Keratinocyte (primary cell): ENCODE results near the gene TMCO4. TPM values are rescaled to one million over a fixed set of nuclear protein-coding genes. Genes with fewer than 3 reads are reported as not detected.

Experiments used
- DNase-seq: peaks from one replicate; pipeline ENCODE4 v3.0.0-alpha.2; 2011; ENCODE audit warnings: low read depth, missing footprints, low spot score
- FAIRE-seq: peaks from 2 replicates; lab custom pipeline; 2011; peaks lifted over from hg19 to GRCh38; lab: Jason Lieb, UNC
- H2AFZ ChIP-seq: 2 replicates; pipeline ENCODE4 v1.6.0; 2012; ENCODE audit warnings: low read length, control low read depth, inconsistent platforms; ENCODE audit not compliant: control insufficient read depth
- H3K27ac ChIP-seq: 2 replicates; pipeline ENCODE4 v1.5.1; 2011; ENCODE audit warnings: low read length; ENCODE audit not compliant: control insufficient read depth, insufficient read depth
- H3K27me3 ChIP-seq: 3 replicates; pipeline ENCODE4 v1.6.0; 2011; ENCODE audit warnings: low read length; ENCODE audit not compliant: control insufficient read depth, insufficient read depth; ENCODE audit errors: extremely low read depth
- H3K36me3 ChIP-seq, 2 experiments: 2 replicates in 1 of 2; 3 replicates in 1 of 2; pipeline ENCODE4 v1.5.1; 2011; ENCODE audit warnings: low read length in 2 of 2, mild to moderate bottlenecking in 1 of 2; ENCODE audit not compliant: control insufficient read depth in 2 of 2, insufficient read depth in 2 of 2; ENCODE audit errors: extremely low read depth in 1 of 2
- H3K4me1 ChIP-seq: 3 replicates; pipeline ENCODE4 v1.5.1; 2011; ENCODE audit warnings: low read length; ENCODE audit not compliant: control insufficient read depth, insufficient read depth; ENCODE audit errors: extremely low read depth
- H3K4me2 ChIP-seq: 3 replicates; pipeline ENCODE4 v1.6.0; 2011; ENCODE audit warnings: low read depth, low read length; ENCODE audit not compliant: control insufficient read depth, insufficient read depth; ENCODE audit errors: extremely low read depth
- H3K4me3 ChIP-seq, 3 experiments: fragments of 200-600 bp in 1 of 3; sonication (generic) in 1 of 3; 2 replicates in 2 of 3; 3 replicates in 1 of 3; pipeline ENCODE4 v1.5.1; 2011 to 2016; ENCODE audit warnings: low read length in 3 of 3, mild to moderate bottlenecking in 3 of 3, control low read depth in 2 of 3, inconsistent platforms in 1 of 3, low read depth in 1 of 3, mixed read lengths in 1 of 3, mixed run types in 1 of 3, moderate library complexity in 1 of 3; ENCODE audit not compliant: control insufficient read depth in 2 of 3, insufficient read depth in 2 of 3; ENCODE audit errors: extremely low read depth in 1 of 3
- H3K79me2 ChIP-seq: 2 replicates; pipeline ENCODE4 v1.6.0; 2012; ENCODE audit warnings: low read length; ENCODE audit not compliant: control insufficient read depth, insufficient read depth
- H3K9ac ChIP-seq: 3 replicates; pipeline ENCODE4 v1.6.0; 2011; ENCODE audit warnings: low read length; ENCODE audit not compliant: control insufficient read depth, insufficient read depth; ENCODE audit errors: extremely low read depth
- H3K9me1 ChIP-seq: 3 replicates; pipeline ENCODE4 v1.6.0; 2011; ENCODE audit warnings: low read length; ENCODE audit not compliant: control insufficient read depth, insufficient read depth; ENCODE audit errors: extremely low read depth
- H3K9me3 ChIP-seq: 2 replicates; pipeline ENCODE4 v1.5.1; 2012; ENCODE audit warnings: low read depth, low read length; ENCODE audit not compliant: control insufficient read depth
- H4K20me1 ChIP-seq: 3 replicates; pipeline ENCODE4 v1.6.0; 2011; ENCODE audit warnings: low read length; ENCODE audit not compliant: control insufficient read depth, insufficient read depth; ENCODE audit errors: extremely low read depth
- CTCF ChIP-seq, 3 experiments: IDR thresholded peaks in 1 of 3; conservative IDR thresholded peaks in 1 of 3; optimal IDR thresholded peaks in 1 of 3; 2 replicates in 2 of 3; 3 replicates in 1 of 3; pipeline versions ENCODE3 to v1.5.1; 2011; ENCODE audit warnings: low read length in 3 of 3, mild to moderate bottlenecking in 3 of 3, moderate library complexity in 2 of 3, control low read depth in 1 of 3, inconsistent platforms in 1 of 3; ENCODE audit not compliant: insufficient read depth in 2 of 3; ENCODE audit errors: extremely low read depth in 1 of 3
- EZH2 ChIP-seq: IDR thresholded peaks from one replicate; pipeline ENCODE4 v1.6.1; 2012; ENCODE audit warnings: inconsistent platforms, mild to moderate bottlenecking, low read length, moderate library complexity
- dilution Hi-C: fragments of 300-500 bp; cut with MboI; formaldehyde crosslinking; loops from one replicate; pipeline ENCODE4 v1.7.0; 2020; ENCODE audit warnings: low sequenced_read_pairs; ENCODE audit not compliant: extremely low pct_ligation_motif_present
- polyA plus RNA-seq, 5 experiments: library from polyadenylated mRNA; depleted of rRNA in 3 of 5; stranded (reverse) in 3 of 5; stranded (forward) in 1 of 5; unstranded in 1 of 5; fragments of >200 nt; gene quantifications; 1 replicate in 1 of 5; 2 replicates in 3 of 5; 3 replicates in 1 of 5; pipeline versions ENCODE4 v1.2.1 to v1.2.3, GENCODE V29; 2011 to 2012; ENCODE audit warnings: missing spikeins in 2 of 5, low read depth in 1 of 5, low replicate concordance in 1 of 5

TMCO4 gene
- polyA plus RNA-seq, 1 donor (not counting 4 experiments of a cell fraction or from before 2014, with no cell fraction given): 1.2 TPM

DNA sequence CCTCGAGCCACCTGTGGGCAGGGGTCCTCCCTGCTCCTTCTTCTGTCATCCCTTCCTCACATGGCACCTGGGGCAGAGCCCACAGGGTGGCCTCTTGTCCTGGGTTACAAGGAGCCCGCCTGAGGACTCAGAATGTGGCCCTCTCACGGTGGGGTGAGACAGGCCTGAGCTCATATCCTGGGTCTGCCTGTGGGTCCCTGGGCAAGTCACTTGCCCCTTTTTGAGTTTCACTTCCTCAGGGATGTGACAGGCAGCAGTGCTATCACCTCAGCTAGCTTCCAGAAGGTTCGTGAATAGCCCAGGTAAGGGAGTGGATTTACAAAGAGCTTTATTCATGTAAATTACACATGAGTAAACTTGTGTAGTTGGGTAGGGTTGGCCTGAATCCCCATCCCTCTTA lies 101.5 kb downstream of the TMCO4 start:
- Histone ChIP-seq H3K4me3 (no peak overlapping the region), H4K20me1 (no peaks in the 10 kb centered on the region), H3K27me3 (no peaks in the 10 kb centered on the region), H3K4me2 (no peak overlapping the region), H3K27ac (no peak overlapping the region), H3K79me2 (no peaks in the 10 kb centered on the region), H3K9me3 (no peaks in the 10 kb centered on the region), H3K9me1 (no peaks in the 10 kb centered on the region), H3K9ac (no peak overlapping the region), H2AFZ (no peak overlapping the region), H3K36me3 (no peaks in the 10 kb centered on the region), H3K4me1 (no peaks in the 10 kb centered on the region)
- dilution Hi-C loops: no loop called here
- TF ChIP-seq CTCF (optimal IDR thresholded peaks at IDR 0.05 in 1 of 3, IDR thresholded peaks at IDR 0.05 in 1 of 3, conservative IDR thresholded peaks at IDR 0.05 in 1 of 3; ENCODE audit: extremely low read depth in 1 of 3, insufficient read depth in 2 of 3, low read length in 3 of 3) (no peak), EZH2 (no peak)
- no peak for FAIRE-seq
- DNase-seq: no peak

GRCh38 chr1:19696820-19697219 lies 102.9 kb downstream of the TMCO4 start:
- Histone ChIP-seq H3K4me2 (no peak overlapping the region), H2AFZ (no peak overlapping the region), H3K4me3 (no peak overlapping the region), H3K27ac (no peak overlapping the region), H3K36me3 (no peaks in the 10 kb centered on the region), H3K9me1 (no peaks in the 10 kb centered on the region), H3K27me3 (no peaks in the 10 kb centered on the region), H4K20me1 (no peaks in the 10 kb centered on the region), H3K9me3 (no peaks in the 10 kb centered on the region), H3K4me1 (no peaks in the 10 kb centered on the region), H3K79me2 (no peaks in the 10 kb centered on the region), H3K9ac (no peak overlapping the region)
- DNase-seq (no peak), FAIRE-seq (no peak)
- TF ChIP-seq EZH2 (no peak), CTCF (optimal IDR thresholded peaks at IDR 0.05 in 1 of 3, IDR thresholded peaks at IDR 0.05 in 1 of 3, conservative IDR thresholded peaks at IDR 0.05 in 1 of 3; ENCODE audit: extremely low read depth in 1 of 3, insufficient read depth in 2 of 3, low read length in 3 of 3) (no peak)
- dilution Hi-C loops: no loop called here
